ENCODE results near the gene GDI2. TPM values are rescaled to one million over a fixed set of nuclear protein-coding genes. Genes with fewer than 3 reads are reported as not detected.

Gene GDI2
- total RNA-seq, 1 donor from 2014 or later = 192 TPM

DNA sequence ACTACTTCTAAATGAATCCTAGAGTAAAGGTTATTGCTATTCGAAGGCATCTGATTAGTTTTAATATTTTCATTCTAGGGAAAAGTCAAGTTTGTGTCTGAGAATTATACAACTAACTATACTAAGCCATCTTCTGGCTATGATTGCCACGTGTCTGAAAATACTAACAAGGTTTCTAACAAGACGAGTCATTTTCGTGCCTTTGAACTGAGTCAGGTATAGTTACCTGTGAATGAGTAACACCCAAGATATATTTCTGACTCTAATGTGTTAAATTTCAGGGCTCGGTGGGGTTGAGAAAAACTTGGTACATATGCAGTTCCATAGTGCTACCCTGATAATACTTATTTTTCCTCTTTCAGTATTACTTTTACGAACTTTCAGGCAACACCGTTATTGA, 93.1 kb downstream of the GDI2 start:
- Histone ChIP-seq H3K27me3 (ENCODE audit: low read depth) (no peaks in the 10 kb centered on the region), H3K27ac (no peak overlapping the region)
- intact Hi-C loops (cut with DNase I) = no loop called here

GRCh38 chr10:5719546-5719945, 93.7 kb downstream of the GDI2 start:
- Histone ChIP-seq H3K4me3 (no peak overlapping the region), H3K27me3 (ENCODE audit: low read depth) (no peaks in the 10 kb centered on the region), H3K9me3 (no peaks in the 10 kb centered on the region), H3K4me1 (no peaks in the 10 kb centered on the region), H3K27ac (no peak overlapping the region), H3K36me3 (peaks cover 29% of the 10 kb centered on the region)
- TF ChIP-seq, protein P1, sequence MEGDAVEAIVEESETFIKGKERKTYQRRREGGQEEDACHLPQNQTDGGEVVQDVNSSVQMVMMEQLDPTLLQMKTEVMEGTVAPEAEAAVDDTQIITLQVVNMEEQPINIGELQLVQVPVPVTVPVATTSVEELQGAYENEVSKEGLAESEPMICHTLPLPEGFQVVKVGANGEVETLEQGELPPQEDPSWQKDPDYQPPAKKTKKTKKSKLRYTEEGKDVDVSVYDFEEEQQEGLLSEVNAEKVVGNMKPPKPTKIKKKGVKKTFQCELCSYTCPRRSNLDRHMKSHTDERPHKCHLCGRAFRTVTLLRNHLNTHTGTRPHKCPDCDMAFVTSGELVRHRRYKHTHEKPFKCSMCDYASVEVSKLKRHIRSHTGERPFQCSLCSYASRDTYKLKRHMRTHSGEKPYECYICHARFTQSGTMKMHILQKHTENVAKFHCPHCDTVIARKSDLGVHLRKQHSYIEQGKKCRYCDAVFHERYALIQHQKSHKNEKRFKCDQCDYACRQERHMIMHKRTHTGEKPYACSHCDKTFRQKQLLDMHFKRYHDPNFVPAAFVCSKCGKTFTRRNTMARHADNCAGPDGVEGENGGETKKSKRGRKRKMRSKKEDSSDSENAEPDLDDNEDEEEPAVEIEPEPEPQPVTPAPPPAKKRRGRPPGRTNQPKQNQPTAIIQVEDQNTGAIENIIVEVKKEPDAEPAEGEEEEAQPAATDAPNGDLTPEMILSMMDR (IDR thresholded peaks at IDR 0.05) = no peak
- intact Hi-C loops (cut with DNase I) = no loop called here
- no peak for ATAC-seq
- DNase-seq = no peak

More for the DNA sequence above, 93.1 kb downstream of the GDI2 start:
- no peak for DNase-seq
- Histone ChIP-seq H3K4me1 (no peaks in the 10 kb centered on the region), H3K9me3 (no peaks in the 10 kb centered on the region), H3K36me3 (peaks cover 29% of the 10 kb centered on the region), H3K4me3 (no peak overlapping the region)
- no peak for ATAC-seq
- TF ChIP-seq, protein P1 (IDR thresholded peaks at IDR 0.05) = no peak

Other genes with a start within 250 kb of the GDI2 start
- 27.6 TPM for gene ASB13, start 146.8 kb downstream of the GDI2 start, total RNA-seq
- 48.9 TPM for gene TASOR2, start 128.6 kb downstream of the GDI2 start, total RNA-seq
- gene ANKRD16, start 76.5 kb upstream of the GDI2 start, total RNA-seq = 5.6 TPM
- 64.7 TPM for gene FBH1, start 76.8 kb upstream of the GDI2 start, total RNA-seq
- 28.5 TPM for gene IL15RA, start 164.1 kb upstream of the GDI2 start, total RNA-seq
- gene IL2RA, start 248.9 kb upstream of the GDI2 start, total RNA-seq = 2.9 TPM

Measured in lower lobe of right lung (tissue), 2 donors.